ENCODE measurements around the gene POLL.

DNA sequence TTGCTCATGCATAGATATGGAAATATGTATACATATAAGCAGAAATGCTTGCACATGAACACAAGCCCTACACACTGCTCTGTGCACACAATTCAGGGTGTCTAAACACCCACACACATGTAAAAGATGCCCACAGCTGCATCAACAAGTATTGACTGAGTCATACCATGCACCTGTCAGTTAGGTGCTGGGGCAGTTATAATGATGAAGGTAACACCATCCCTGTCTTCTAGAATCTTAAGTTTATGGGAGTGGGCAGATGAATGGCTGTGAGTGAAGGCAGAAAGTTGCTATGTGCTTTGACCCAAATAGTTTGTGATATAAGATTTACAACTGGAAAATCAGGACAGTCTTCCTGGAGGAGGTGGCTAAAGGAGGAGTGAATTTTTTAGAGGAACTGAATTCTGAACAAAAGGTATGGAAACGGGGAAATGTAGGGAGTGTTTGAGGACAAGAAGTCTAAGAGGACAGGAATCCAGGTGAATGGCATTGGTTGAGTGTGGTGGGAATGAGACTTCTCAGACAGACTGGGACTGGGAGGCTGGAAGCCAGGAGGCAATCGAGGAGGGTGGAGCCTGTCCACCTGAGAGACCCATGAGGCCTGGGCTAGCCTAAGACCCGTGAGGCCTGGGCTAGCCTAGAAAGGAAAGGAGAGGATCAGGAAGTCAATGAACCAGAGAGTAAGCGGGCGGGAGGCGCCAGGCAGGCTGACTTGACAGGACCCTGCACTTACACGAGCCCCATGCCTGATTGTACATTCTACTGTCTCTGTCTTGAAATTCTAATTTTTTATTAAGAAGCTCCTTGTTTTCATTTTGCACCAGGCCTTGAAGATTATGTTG is 20.7 kb downstream of the POLL start:
- TF ChIP-seq, protein P1, sequence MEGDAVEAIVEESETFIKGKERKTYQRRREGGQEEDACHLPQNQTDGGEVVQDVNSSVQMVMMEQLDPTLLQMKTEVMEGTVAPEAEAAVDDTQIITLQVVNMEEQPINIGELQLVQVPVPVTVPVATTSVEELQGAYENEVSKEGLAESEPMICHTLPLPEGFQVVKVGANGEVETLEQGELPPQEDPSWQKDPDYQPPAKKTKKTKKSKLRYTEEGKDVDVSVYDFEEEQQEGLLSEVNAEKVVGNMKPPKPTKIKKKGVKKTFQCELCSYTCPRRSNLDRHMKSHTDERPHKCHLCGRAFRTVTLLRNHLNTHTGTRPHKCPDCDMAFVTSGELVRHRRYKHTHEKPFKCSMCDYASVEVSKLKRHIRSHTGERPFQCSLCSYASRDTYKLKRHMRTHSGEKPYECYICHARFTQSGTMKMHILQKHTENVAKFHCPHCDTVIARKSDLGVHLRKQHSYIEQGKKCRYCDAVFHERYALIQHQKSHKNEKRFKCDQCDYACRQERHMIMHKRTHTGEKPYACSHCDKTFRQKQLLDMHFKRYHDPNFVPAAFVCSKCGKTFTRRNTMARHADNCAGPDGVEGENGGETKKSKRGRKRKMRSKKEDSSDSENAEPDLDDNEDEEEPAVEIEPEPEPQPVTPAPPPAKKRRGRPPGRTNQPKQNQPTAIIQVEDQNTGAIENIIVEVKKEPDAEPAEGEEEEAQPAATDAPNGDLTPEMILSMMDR (IDR thresholded peaks at IDR 0.05): no peak
- TF ChIP-seq POLR2A (IDR thresholded peaks at IDR 0.05; ENCODE audit: low read depth) (no peak), POLR2AphosphoS5 (IDR thresholded peaks at IDR 0.05) (no peak), EP300 (IDR thresholded peaks at IDR 0.05) (no peak)
